Dendritic cell treated with granulocyte-macrophage colony-stimulating factor and Interleukin-4, amounts not matched to agents 40 ng/mL and 50 ng/mL, for 4 days (primary cell): ENCODE measurements around the gene NR2E3.

Experiments used
- H3K27ac Mint-ChIP-seq: one replicate; pipeline ENCODE4 v1.8.0; 2022; ENCODE audit warnings: mild to moderate bottlenecking, mixed read lengths
- H3K27me3 Mint-ChIP-seq: one replicate; pipeline ENCODE4 v1.8.0; 2022; ENCODE audit warnings: mild to moderate bottlenecking, mixed read lengths
- H3K36me3 Mint-ChIP-seq: one replicate; pipeline ENCODE4 v1.8.0; 2022; ENCODE audit warnings: low read depth, mixed read lengths
- H3K4me1 Mint-ChIP-seq: one replicate; pipeline ENCODE4 v1.8.0; 2022; ENCODE audit warnings: low read depth, mixed read lengths
- H3K4me3 Mint-ChIP-seq: one replicate; pipeline ENCODE4 v1.8.0; 2022; ENCODE audit warnings: mild to moderate bottlenecking, moderate library complexity, mixed read lengths
- H3K9me3 Mint-ChIP-seq: one replicate; pipeline ENCODE4 v1.8.0; 2022; ENCODE audit warnings: mixed read lengths
- intact Hi-C: fragments of 100-400 bp; cut with micrococcal nuclease; formaldehyde crosslinking; loops from one replicate; pipeline ENCODE4 v1.15.0; 2022

The NR2E3 gene

GRCh38 chr15:71810256-71811035, at the start of gene NR2E3:
Gene NR2E3 (plus strand): TSS chr15:71810554. CDS start chr15:71810744, 190 bp downstream.
- H3K36me3 Mint-ChIP-seq: no peaks in the 10 kb centered on the region
- H3K4me1 Mint-ChIP-seq: no peaks in the 10 kb centered on the region
- H3K27ac Mint-ChIP-seq: no peak within 1 kb of the TSS
- no peak within 1 kb of the TSS for H3K4me3 Mint-ChIP-seq
- no peaks in the 10 kb centered on the region for H3K9me3 Mint-ChIP-seq
- intact Hi-C loops: no loop called here
- no peaks in the 10 kb centered on the region for H3K27me3 Mint-ChIP-seq

GRCh38 chr15:71760852-71761251, 49.5 kb upstream of the NR2E3 start:
- Mint-ChIP-seq H3K27ac (no peak overlapping the region), H3K4me3 (no peak overlapping the region), H3K36me3 (no peaks in the 10 kb centered on the region), H3K9me3 (peaks cover 19% of the 10 kb centered on the region), H3K4me1 (no peaks in the 10 kb centered on the region), H3K27me3 (peaks cover 2% of the 10 kb centered on the region)
- intact Hi-C loops: no loop called here

DNA sequence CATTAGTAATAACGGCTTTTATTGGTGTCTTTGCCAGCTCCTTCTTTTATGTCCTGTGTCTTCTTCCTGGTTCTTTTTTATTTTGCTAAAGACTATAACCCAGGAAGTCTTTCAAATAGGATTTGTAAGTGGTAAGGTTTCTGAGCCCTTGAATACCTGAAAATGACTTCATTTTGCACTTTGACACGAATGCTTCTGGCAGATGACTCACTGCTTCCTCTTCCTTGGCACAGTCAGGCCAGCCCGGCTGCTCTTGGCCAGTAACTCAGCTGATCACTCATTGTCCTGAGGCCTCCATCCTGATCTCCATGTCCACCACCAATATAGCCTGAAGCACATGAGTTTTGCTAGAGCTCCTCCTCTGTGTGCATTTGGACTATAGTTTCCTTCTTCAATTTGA, 48.7 kb upstream of the NR2E3 start:
- no peak overlapping the region for H3K27ac Mint-ChIP-seq
- intact Hi-C loops: no loop called here
- H3K9me3 Mint-ChIP-seq: peaks cover 19% of the 10 kb centered on the region
- peaks cover 6% of the 10 kb centered on the region for H3K27me3 Mint-ChIP-seq
- no peaks in the 10 kb centered on the region for H3K4me1 Mint-ChIP-seq
- H3K4me3 Mint-ChIP-seq: no peak overlapping the region
- no peaks in the 10 kb centered on the region for H3K36me3 Mint-ChIP-seq

- no peaks in the 10 kb centered on the region for H3K9me3 Mint-ChIP-seq
- H3K4me1 Mint-ChIP-seq: no peaks in the 10 kb centered on the region
- intact Hi-C loops: no loop called here
- H3K27me3 Mint-ChIP-seq: peaks cover 6% of the 10 kb centered on the region
- H3K36me3 Mint-ChIP-seq: no peaks in the 10 kb centered on the region
- H3K4me3 Mint-ChIP-seq: no peak overlapping the region
- no peak overlapping the region for H3K27ac Mint-ChIP-seq
Observed at GRCh38 chr15:71768184-71768583, 42.2 kb upstream of the NR2E3 start.

DNA sequence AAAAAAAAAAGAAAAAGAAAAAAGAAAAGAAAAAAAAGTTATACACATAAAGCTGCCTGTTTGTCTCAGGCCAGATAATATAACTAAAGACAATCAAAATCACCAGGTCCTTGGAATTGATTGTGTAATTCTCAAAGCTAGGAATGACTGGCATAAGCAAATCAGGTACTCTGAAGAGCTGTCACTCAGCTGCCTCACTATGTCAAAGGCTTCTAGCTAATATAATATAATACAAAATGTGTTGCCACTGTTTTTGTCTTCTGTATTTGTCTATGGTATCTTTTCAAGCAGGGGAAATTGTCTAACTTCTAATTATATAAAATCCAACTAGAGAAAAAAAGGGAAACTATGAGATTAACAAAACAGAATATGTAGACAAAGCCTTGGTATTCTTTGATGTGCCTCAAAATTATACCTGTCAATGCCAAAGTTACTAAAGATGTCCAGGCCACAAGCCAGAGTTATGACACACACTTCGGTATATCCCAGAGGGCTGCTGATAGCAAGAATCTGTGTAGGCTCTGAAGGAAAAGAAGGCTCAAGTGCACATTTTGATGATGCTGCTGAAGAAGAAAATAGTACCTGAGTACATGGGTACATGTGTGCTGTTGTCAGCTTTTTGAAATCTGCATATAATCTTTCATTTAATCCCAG, 37.0 kb upstream of the NR2E3 start:
- H3K27ac Mint-ChIP-seq: no peak overlapping the region
- no peaks in the 10 kb centered on the region for H3K36me3 Mint-ChIP-seq
- no peaks in the 10 kb centered on the region for H3K4me1 Mint-ChIP-seq
- no peaks in the 10 kb centered on the region for H3K27me3 Mint-ChIP-seq
- no peaks in the 10 kb centered on the region for H3K9me3 Mint-ChIP-seq
- H3K4me3 Mint-ChIP-seq: no peak overlapping the region
- intact Hi-C loops: no loop called here

DNA sequence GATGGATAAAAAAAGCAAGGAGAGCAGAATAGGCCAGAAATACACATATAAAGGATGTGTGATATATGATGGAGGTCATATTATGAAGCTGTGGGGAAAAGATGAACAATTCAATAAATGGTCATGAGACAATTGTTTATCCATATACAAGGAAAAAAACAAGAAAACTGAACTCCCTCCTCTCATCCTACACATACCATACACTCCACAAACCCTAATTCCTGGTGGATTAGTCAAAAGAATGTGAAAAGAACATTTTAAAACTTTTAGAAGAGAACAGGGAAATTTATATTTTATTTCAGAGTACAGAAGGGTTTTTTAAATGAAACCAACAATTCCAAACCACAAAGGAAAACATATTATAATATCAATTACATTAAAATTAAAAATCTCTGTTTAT, 34.5 kb upstream of the NR2E3 start:
- intact Hi-C loops: no loop called here
- Mint-ChIP-seq H3K27ac (no peak overlapping the region), H3K27me3 (no peaks in the 10 kb centered on the region), H3K36me3 (no peaks in the 10 kb centered on the region), H3K4me3 (no peak overlapping the region), H3K9me3 (no peaks in the 10 kb centered on the region), H3K4me1 (peaks cover 7% of the 10 kb centered on the region)

GRCh38 chr15:71776304-71776703, 34.0 kb upstream of the NR2E3 start:
- no peaks in the 10 kb centered on the region for H3K36me3 Mint-ChIP-seq
- no peaks in the 10 kb centered on the region for H3K27me3 Mint-ChIP-seq
- no peak overlapping the region for H3K27ac Mint-ChIP-seq
- no peaks in the 10 kb centered on the region for H3K9me3 Mint-ChIP-seq
- intact Hi-C loops: no loop called here
- peaks cover 7% of the 10 kb centered on the region for H3K4me1 Mint-ChIP-seq
- no peak overlapping the region for H3K4me3 Mint-ChIP-seq

DNA sequence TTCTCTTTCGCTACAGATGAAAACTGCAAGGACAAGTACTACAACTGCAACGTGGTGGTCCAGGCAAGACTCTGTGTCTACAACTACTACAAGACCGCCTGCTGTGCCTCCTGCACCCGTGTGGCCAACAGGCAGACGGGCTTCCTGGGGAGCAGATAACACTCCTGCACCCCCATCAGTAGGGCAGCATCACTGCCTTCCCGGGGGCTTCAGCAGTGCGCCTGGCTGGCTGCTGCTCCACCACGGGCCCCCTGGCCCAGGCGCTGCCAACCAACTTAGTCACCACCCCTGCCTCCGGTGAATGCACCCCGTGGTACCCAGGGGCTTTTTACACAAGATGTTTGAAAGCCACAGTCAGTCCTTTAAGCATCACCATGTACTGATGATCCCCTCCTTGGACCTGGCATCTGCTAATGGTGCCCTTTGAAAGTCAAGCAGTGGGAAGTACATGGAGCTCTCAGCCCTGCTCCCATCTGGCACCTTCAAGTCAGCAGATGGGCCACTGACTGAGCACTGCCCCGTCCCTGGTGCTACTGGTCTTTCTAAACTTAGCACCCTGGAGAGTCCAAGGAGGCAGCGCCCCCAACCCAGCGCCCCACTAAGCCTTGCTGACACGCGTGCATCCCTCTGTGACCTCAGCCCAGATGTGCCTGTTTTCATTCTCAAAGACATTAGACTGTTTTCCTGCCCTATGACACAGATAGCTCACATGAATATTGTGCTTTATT, 33.0 kb upstream of the NR2E3 start:
- Mint-ChIP-seq H3K36me3 (no peaks in the 10 kb centered on the region), H3K4me3 (no peak overlapping the region), H3K9me3 (no peaks in the 10 kb centered on the region)

GRCh38 chr15:71779073-71779797, 31.1 kb upstream of the NR2E3 start:
- Mint-ChIP-seq H3K36me3 (no peaks in the 10 kb centered on the region), H3K27me3 (no peaks in the 10 kb centered on the region), H3K4me3 (no peak overlapping the region), H3K9me3 (no peaks in the 10 kb centered on the region), H3K4me1 (peaks cover 7% of the 10 kb centered on the region), H3K27ac (no peak overlapping the region)
- intact Hi-C loops: no loop called here

More for the DNA sequence above, 33.0 kb upstream of the NR2E3 start:
- Mint-ChIP-seq H3K27ac (no peak overlapping the region), H3K4me1 (peaks cover 7% of the 10 kb centered on the region), H3K27me3 (no peaks in the 10 kb centered on the region)
- intact Hi-C loops: no loop called here

GRCh38 chr15:71780115-71780976, 30.0 kb upstream of the NR2E3 start:
- H3K27me3 Mint-ChIP-seq: no peaks in the 10 kb centered on the region
- H3K36me3 Mint-ChIP-seq: no peaks in the 10 kb centered on the region
- H3K4me1 Mint-ChIP-seq: peaks cover 7% of the 10 kb centered on the region
- no peak overlapping the region for H3K4me3 Mint-ChIP-seq
- no peaks in the 10 kb centered on the region for H3K9me3 Mint-ChIP-seq
- no peak overlapping the region for H3K27ac Mint-ChIP-seq
- intact Hi-C loops: no loop called here

DNA sequence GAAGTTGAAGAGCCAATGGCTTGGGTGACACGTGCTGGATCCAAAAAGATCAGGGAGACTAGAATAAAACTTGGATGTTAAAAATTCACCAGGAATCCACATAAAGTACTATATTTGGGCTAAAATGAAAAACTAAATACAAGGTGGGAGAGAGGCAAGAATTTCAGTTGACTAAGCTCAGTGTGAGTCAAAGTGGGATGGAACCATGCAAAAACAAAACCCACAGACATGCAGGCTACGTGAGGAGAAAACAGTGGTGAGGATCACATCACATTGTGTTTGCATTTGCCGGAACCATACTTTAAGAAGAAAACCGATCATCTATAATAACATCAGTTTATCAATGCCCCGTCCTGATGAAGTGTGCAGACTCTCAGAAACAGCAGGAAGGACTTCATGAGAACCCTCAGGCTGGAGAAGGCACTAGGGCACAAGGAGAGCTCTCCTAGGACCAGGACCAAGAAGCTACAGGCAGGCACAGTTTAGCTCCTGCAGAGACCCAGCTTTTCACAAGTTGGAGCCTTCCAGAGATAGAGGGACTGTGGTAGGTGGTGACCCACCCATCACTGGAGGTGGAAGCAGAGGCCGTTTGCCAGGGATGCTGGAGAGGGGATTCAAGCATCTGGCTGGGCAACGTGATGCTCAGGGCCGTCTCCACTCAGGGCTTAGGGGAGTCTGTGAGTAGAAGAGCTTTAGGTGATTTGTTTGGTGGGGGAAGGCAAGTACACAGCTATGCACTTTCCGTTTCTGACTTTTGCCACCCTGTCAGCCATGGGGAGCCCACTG, 29.0 kb upstream of the NR2E3 start:
- Mint-ChIP-seq H3K27me3 (no peaks in the 10 kb centered on the region), H3K27ac (no peak overlapping the region), H3K4me3 (no peak overlapping the region), H3K4me1 (peaks cover 7% of the 10 kb centered on the region), H3K36me3 (no peaks in the 10 kb centered on the region), H3K9me3 (no peaks in the 10 kb centered on the region)
- intact Hi-C loops: no loop called here

- H3K27ac Mint-ChIP-seq: no peak overlapping the region
- intact Hi-C loops: no loop called here
- no peaks in the 10 kb centered on the region for H3K36me3 Mint-ChIP-seq
- H3K4me3 Mint-ChIP-seq: no peak overlapping the region
- H3K27me3 Mint-ChIP-seq: no peaks in the 10 kb centered on the region
- peaks cover 7% of the 10 kb centered on the region for H3K4me1 Mint-ChIP-seq
- H3K9me3 Mint-ChIP-seq: no peaks in the 10 kb centered on the region
Observed at GRCh38 chr15:71781965-71782265, 28.4 kb upstream of the NR2E3 start.
